Smooth muscle cell (in vitro differentiated cells): ENCODE results near the gene OR51L1. TPM values are rescaled to one million over a fixed set of nuclear protein-coding genes. Genes with fewer than 3 reads are reported as not detected.

ENCODE experiments used
- DNase-seq: peaks from one replicate; lab custom pipeline; 2025; ENCODE audit not compliant: unreplicated experiment; lab: John Stamatoyannopoulos, UW
- H2AFZ ChIP-seq: fragments of 200-600 bp; sonication (generic); 2 replicates; pipeline ENCODE4 v1.6.0; 2016; ENCODE audit warnings: antibody characterized with exemption, low read depth, mild to moderate bottlenecking
- H3F3A ChIP-seq: fragments of 200-600 bp; sonication (generic); 2 replicates; pipeline ENCODE4 v1.6.0; 2017; ENCODE audit warnings: antibody characterized with exemption, low read depth
- H3K27ac ChIP-seq: fragments of 200-600 bp; sonication (generic); 2 replicates; pipeline ENCODE4 v1.5.1; 2016; ENCODE audit warnings: low read depth, mild to moderate bottlenecking
- H3K27me3 ChIP-seq: fragments of 200-600 bp; sonication (generic); 2 replicates; pipeline ENCODE4 v1.6.1; 2016; ENCODE audit warnings: low read depth, mild to moderate bottlenecking
- H3K36me3 ChIP-seq: fragments of 200-600 bp; sonication (generic); 2 replicates; pipeline ENCODE4 v1.5.1; 2016; ENCODE audit warnings: low read depth
- H3K4me1 ChIP-seq: fragments of 200-600 bp; sonication (generic); 2 replicates; pipeline ENCODE4 v1.5.1; 2016; ENCODE audit warnings: low read depth
- H3K4me2 ChIP-seq: fragments of 200-600 bp; sonication (generic); 2 replicates; pipeline ENCODE4 v1.6.0; 2016; ENCODE audit warnings: mild to moderate bottlenecking
- H3K4me3 ChIP-seq: fragments of 200-600 bp; sonication (generic); 2 replicates; pipeline ENCODE4 v1.5.1; 2016; ENCODE audit warnings: mild to moderate bottlenecking
- H3K79me2 ChIP-seq: fragments of 200-600 bp; sonication (generic); 2 replicates; pipeline ENCODE4 v1.6.0; 2016; ENCODE audit warnings: low read depth, mild to moderate bottlenecking
- H3K9ac ChIP-seq: fragments of 200-600 bp; sonication (generic); 2 replicates; pipeline ENCODE4 v1.6.0; 2016; ENCODE audit warnings: low read depth
- H3K9me3 ChIP-seq: fragments of 200-600 bp; sonication (generic); replicated peaks from 2 replicates; pipeline ENCODE4 v1.5.1; 2016; ENCODE audit warnings: low read depth
- H4K20me1 ChIP-seq: fragments of 200-600 bp; sonication (generic); 2 replicates; pipeline ENCODE4 v1.6.0; 2016; ENCODE audit warnings: low read depth
- WGBS: methylation state at CpG from one replicate; pipeline ENCODE4 v1.1.7; 2016; ENCODE audit warnings: low lambda C conversion rate; 5-methylcytosine and 5-hydroxymethylcytosine counted together
- polyA plus RNA-seq: library from polyadenylated mRNA; unstranded; fragments of >200 nt; fragmentation: Nextera tagmentation; extraction: Ambion mirVana; gene quantifications from 2 replicates; pipeline ENCODE4 v1.2.1, GENCODE V29; 2016
- total RNA-seq: library from RNA; depleted of rRNA; stranded (reverse); fragments of >200 nt; gene quantifications from 2 replicates; pipeline ENCODE4 v1.2.3, GENCODE V29; 2014
- TF ChIP-seq, protein P1 (sequence below): fragments of 200-600 bp; sonication (generic); IDR thresholded peaks from 2 replicates; pipeline ENCODE4 v1.5.1; 2017; ENCODE audit warnings: borderline replicate concordance, mild to moderate bottlenecking, antibody characterized with exemption; ENCODE audit not compliant: insufficient read depth, poor library complexity, severe bottlenecking

Gene OR51L1
- total and polyA plus RNA-seq, 2 experiments from 2014 or later: not detected

DNA sequence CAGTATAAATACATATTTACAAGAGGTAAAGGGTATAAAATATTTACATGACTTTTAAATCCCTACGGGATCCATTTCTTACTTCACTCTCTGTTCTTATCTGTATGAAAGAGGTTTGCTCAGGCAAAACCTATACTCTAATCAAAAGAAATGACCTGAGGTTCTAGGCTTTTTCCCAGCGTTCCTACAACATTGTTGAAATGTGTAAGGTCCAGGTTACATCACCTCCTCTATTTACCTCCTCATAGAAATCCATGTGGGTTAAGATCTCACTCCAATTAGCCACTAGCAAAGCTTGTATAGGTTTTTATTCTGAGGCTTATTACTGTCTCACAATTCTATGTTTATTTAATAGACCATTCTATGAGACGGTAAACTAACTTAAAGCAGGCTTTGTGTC is 12.0 kb upstream of the OR51L1 start:
- Histone ChIP-seq H3K4me2 (no peak overlapping the region), H3F3A (no peaks in the 10 kb centered on the region), H3K27me3 (no peaks in the 10 kb centered on the region), H3K36me3 (no peaks in the 10 kb centered on the region), H3K79me2 (no peaks in the 10 kb centered on the region), H3K4me1 (no peaks in the 10 kb centered on the region), H4K20me1 (no peaks in the 10 kb centered on the region), H3K4me3 (no peak overlapping the region), H3K27ac (no peak overlapping the region), H2AFZ (no peak overlapping the region), H3K9ac (no peak overlapping the region), H3K9me3 (no peaks in the 10 kb centered on the region)
- WGBS: 88% methylated on average over 3 of the region's 3 CpGs
- DNase-seq: no peak
- TF ChIP-seq, protein P1, sequence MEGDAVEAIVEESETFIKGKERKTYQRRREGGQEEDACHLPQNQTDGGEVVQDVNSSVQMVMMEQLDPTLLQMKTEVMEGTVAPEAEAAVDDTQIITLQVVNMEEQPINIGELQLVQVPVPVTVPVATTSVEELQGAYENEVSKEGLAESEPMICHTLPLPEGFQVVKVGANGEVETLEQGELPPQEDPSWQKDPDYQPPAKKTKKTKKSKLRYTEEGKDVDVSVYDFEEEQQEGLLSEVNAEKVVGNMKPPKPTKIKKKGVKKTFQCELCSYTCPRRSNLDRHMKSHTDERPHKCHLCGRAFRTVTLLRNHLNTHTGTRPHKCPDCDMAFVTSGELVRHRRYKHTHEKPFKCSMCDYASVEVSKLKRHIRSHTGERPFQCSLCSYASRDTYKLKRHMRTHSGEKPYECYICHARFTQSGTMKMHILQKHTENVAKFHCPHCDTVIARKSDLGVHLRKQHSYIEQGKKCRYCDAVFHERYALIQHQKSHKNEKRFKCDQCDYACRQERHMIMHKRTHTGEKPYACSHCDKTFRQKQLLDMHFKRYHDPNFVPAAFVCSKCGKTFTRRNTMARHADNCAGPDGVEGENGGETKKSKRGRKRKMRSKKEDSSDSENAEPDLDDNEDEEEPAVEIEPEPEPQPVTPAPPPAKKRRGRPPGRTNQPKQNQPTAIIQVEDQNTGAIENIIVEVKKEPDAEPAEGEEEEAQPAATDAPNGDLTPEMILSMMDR: no peak

DNA sequence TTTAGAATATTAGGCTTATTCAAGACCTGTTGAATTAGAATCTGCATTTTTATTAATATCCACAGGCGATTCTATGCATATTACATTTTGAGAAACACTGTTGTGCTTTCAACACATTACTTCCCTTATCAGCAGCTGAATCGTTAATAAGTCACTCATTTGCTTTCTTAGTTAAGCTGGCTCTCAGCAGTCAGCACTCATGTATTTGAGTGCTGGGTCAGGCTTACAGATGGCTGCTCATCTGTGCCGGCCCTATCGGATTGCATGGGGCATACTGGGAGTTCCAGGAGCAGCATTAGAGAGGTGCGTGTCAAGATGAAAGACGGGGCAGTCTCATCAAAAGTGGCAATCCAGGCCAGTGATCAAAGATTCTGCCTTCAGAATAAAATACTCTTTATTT is 10.8 kb upstream of the OR51L1 start:
- DNase-seq: no peak
- H3K9me3 ChIP-seq: no peaks in the 10 kb centered on the region
- H3K27ac ChIP-seq: no peak overlapping the region
- H3K4me2 ChIP-seq: no peak overlapping the region
- no peak overlapping the region for H3K9ac ChIP-seq
- no peaks in the 10 kb centered on the region for H3K27me3 ChIP-seq
- H3K4me3 ChIP-seq: no peak overlapping the region
- no peaks in the 10 kb centered on the region for H3F3A ChIP-seq
- no peak overlapping the region for H2AFZ ChIP-seq
- H3K79me2 ChIP-seq: no peaks in the 10 kb centered on the region
- H4K20me1 ChIP-seq: no peaks in the 10 kb centered on the region
- H3K4me1 ChIP-seq: no peaks in the 10 kb centered on the region
- no peaks in the 10 kb centered on the region for H3K36me3 ChIP-seq
- TF ChIP-seq, protein P1: no peak
- WGBS: 77% methylated on average over 6 of the region's 6 CpGs

DNA sequence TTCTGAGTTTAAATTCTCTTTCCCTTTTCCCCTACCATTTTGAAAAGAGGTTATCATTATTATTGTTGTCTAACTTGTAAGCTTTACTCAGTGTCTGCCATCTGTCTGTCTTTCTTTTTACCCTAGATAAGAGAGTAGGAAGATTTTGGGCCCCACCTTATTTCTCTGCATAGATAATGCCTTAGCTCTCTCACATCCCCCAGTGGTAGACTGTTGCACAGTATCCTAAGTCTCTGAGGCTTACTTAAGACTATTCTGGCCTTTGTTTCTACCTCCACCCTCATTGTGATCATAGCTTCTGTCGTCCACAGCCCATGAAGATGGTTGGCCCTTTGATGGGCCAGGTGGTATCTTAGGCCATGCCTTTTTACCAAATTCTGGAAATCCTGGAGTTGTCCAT is 3.6 kb upstream of the OR51L1 start:
- Histone ChIP-seq H2AFZ (no peak overlapping the region), H3K27me3 (no peaks in the 10 kb centered on the region), H3K9ac (no peak overlapping the region), H3K79me2 (no peaks in the 10 kb centered on the region), H3K4me1 (no peaks in the 10 kb centered on the region), H3K27ac (no peak overlapping the region), H3F3A (no peaks in the 10 kb centered on the region), H4K20me1 (no peaks in the 10 kb centered on the region), H3K4me3 (no peak overlapping the region), H3K9me3 (no peaks in the 10 kb centered on the region), H3K36me3 (no peaks in the 10 kb centered on the region), H3K4me2 (no peak overlapping the region)
- DNase-seq: no peak
- TF ChIP-seq, protein P1: no peak
- WGBS: 48% methylated on average over 1 of the region's 1 CpG

DNA sequence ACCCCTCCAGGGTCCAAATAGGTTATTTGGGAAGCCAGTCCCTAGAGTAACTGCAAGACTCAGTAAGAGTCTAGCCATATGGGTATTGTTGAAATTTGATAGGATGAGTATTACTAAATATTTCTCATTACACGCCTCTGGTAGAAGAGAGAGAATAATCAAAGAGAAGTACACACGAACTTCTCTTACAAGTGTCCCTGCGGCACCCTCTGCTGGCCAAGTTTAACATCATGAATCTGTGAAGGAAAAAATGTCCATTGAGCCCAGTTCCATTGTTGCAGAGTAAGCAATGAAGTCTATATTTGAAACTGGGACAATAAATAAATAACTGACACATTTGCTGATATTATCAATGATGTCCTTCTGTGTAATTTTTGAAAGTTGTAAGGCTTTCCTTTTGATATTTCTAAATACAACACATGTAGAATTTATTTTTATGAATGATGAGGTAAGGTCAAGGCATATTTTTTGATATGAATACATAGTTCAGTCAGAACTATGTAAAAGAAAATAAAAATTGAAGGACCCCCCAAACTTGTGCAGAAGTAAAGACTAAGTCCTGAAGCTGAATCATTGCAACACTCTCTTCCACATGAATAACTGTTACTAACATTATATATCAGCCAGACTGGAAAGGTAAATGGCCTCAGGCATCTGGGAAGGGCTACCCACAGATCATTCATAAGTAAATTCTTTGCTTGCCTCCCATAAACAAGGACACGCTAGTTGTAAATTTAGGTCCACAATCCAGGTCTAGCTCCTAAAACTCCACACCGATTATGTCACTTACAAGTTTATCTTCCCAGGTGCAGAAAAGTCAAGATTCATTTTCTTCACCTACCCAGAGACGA is 10.0 kb downstream of the OR51L1 start:
- Histone ChIP-seq H4K20me1 (no peaks in the 10 kb centered on the region), H3K4me2 (no peak overlapping the region), H3K4me3 (no peak overlapping the region), H3K4me1 (no peaks in the 10 kb centered on the region), H2AFZ (no peak overlapping the region), H3K79me2 (no peaks in the 10 kb centered on the region), H3K9ac (no peak overlapping the region), H3F3A (no peaks in the 10 kb centered on the region), H3K27me3 (peaks cover 6% of the 10 kb centered on the region), H3K9me3 (no peaks in the 10 kb centered on the region), H3K36me3 (no peaks in the 10 kb centered on the region), H3K27ac (no peak overlapping the region)
- 41% methylated on average over 6 of the region's 6 CpGs for WGBS
- TF ChIP-seq, protein P1: peak; percentile 75
- no peak for DNase-seq
